ENCODE results near the gene SAE1.

GRCh38 chr19:47226426-47227351, 96.1 kb downstream of the SAE1 start:
- TF ChIP-seq CTCF (IDR thresholded peaks at IDR 0.05) (no peak), EZH2 (IDR thresholded peaks at IDR 0.05; ENCODE audit: borderline replicate concordance, insufficient read depth, low read depth, low read length, poor library complexity, severe bottlenecking) (no peak)
